Heart right ventricle (tissue), 16 donors: Measurements from ENCODE around the gene GRM3. TPM values are rescaled to one million over a fixed set of nuclear protein-coding genes. Genes with fewer than 3 reads are reported as not detected.
"Not testable (repeated sequence)": the region's sequence is repeated elsewhere in the genome, so short reads cannot be mapped to it uniquely, and the experiment has no call there.

Experiments
- ATAC-seq, 8 donors: fragments of 200-7000 bp; cut with Tn5 transposase; one replicate each; pipeline ENCODE4 v1.9.1; 2020; ENCODE audit warnings: mild to moderate bottlenecking in 8 of 8, moderate library complexity in 8 of 8, moderate number of reproducible peaks in 1 of 8
- DNase-seq, 2 donors: peaks; one replicate each; pipeline ENCODE4 v3.0.0-alpha.2; 2020
- H3K27ac ChIP-seq, 10 donors: fragments of 200-600 bp; sonication (generic) in 2 of 10; one replicate each; pipeline versions ENCODE4 v1.5.0 to v1.8.0; 2020 to 2022; ENCODE audit warnings: mild to moderate bottlenecking in 3 of 10
- H3K27me3 ChIP-seq, 7 donors: fragments of 200-600 bp; one replicate each; pipeline ENCODE4 v1.8.0; 2021 to 2022; ENCODE audit warnings: mild to moderate bottlenecking in 2 of 7
- H3K36me3 ChIP-seq, 9 donors: fragments of 200-600 bp; sonication (generic) in 1 of 9; one replicate each; pipeline versions ENCODE4 v1.5.0 to v1.8.0; 2020 to 2022; ENCODE audit warnings: mild to moderate bottlenecking in 2 of 9
- H3K4me1 ChIP-seq, 9 donors: fragments of 200-600 bp; sonication (generic) in 1 of 9; one replicate each; pipeline versions ENCODE4 v1.5.0 to v1.8.0; 2020 to 2022; ENCODE audit warnings: mild to moderate bottlenecking in 4 of 9
- H3K4me3 ChIP-seq, 10 donors: fragments of 200-600 bp; sonication (generic) in 2 of 10; one replicate each; pipeline versions ENCODE4 v1.5.0 to v1.8.0; 2020 to 2022; ENCODE audit warnings: mild to moderate bottlenecking in 7 of 10, moderate library complexity in 2 of 10
- H3K9me3 ChIP-seq, 11 donors: fragments of 200-600 bp in 10 of 11; sonication (generic) in 2 of 11; one replicate each; pipeline versions ENCODE4 v1.5.0 to v1.8.0; 2013 to 2022; ENCODE audit warnings: mild to moderate bottlenecking in 2 of 11, control low read depth in 1 of 11, moderate library complexity in 1 of 11
- WGBS, 2 donors: extraction: QIAGEN DNeasy Blood & Tissue Kit; methylation state at CpG; one replicate each; pipeline ENCODE4 v1.1.7; 2013; ENCODE audit warnings: inconsistent platforms in 1 of 2; 5-methylcytosine and 5-hydroxymethylcytosine counted together
- intact Hi-C, 10 donors: fragments of 100-400 bp; cut with DNase I; formaldehyde crosslinking; loops; one replicate each; pipeline versions ENCODE4 v1.11.1 to v1.14.2; 2022
- long read RNA-seq, 3 donors: library from polyadenylated mRNA; unstranded; transcript quantifications; one replicate each; pipeline ENCODE4 v2.0.0, GENCODE V29; 2020 to 2021
- polyA plus RNA-seq, 2 donors: library from polyadenylated mRNA; stranded (reverse); fragments of 200-250 nt; gene quantifications; one replicate each; pipeline ENCODE4 v1.2.3, GENCODE V29; 2013
- total RNA-seq, 10 donors: library from RNA; stranded (reverse); fragmentation: NEBNext Ultra II Directional in 3 of 10; extraction: Animal tissue kit (Norgen Biotek cat#: 25700) in 3 of 10; gene quantifications; one replicate each; pipeline versions ENCODE4 v1.2.1 to v1.2.4, GENCODE V29; 2021 to 2023
- TF ChIP-seq, protein P1 (sequence below), 9 donors: fragments of 200-600 bp; sonication (generic) in 2 of 9; IDR thresholded peaks; one replicate each; pipeline versions ENCODE4 v1.5.0 to v1.8.0; 2021 to 2022; ENCODE audit warnings: antibody characterized with exemption in 9 of 9, mild to moderate bottlenecking in 5 of 9, moderate library complexity in 1 of 9
- donor health status: Arrhythmogenic right ventricular cardiomyopathy.
- donor health status: ischemic (EF 13 %, LVEDD 7.1; RV severe dilation, severe dysfunction).
- donor health status: healthy with polysubstance abuse.
- donor health status: DM: no; HTN: yes; CAD: no.
- donor health status: DM: no; HTN: no; CAD: no.
- donor health status: ischemic (EF 25% LVEDD 6.9; RV normal size, moderate dysfunction).
- donor health status: ischemic (EF 25% LVEDD 5.7; RV mildly dilated, moderate dysfunction).
- donor health status: healthy.
- donor health status: DM: yes; HTN: yes; CAD: no.
- donor health status: Ischemic cardiomyopathy.
- donor health status: ischemic (EF 35%, LVEDD 5.7; RV mildly dilated, moderate dysfunction).
- donor health status: nonischemic (EF 11% LVEDD 7.7; RV severe dilation, severe dysfunction).
- donor health status: DM: yes; HTN: yes; CAD: no.
- donor health status: PGD.
- donor health status: ischemic (EF 29% LVEDD 5.4; RV normal size, mild dysfunction).
- donor health status: nonischemic (EF 23%, LVEDD 6.1; RV moderate dilation, normal function).

GRM3 gene
- total RNA-seq (under 1 TPM in 2 of 10 donors, not detected in 8; 0.15 to 0.24 TPM), polyA plus RNA-seq (under 1 TPM in 1 of 2 donors, not detected in 1; 0.01 TPM)
- long read RNA-seq, donor 1, result 0 reads
- long read RNA-seq, donor 2, result 0 reads
- long read RNA-seq, donor 3, result 0 reads

DNA sequence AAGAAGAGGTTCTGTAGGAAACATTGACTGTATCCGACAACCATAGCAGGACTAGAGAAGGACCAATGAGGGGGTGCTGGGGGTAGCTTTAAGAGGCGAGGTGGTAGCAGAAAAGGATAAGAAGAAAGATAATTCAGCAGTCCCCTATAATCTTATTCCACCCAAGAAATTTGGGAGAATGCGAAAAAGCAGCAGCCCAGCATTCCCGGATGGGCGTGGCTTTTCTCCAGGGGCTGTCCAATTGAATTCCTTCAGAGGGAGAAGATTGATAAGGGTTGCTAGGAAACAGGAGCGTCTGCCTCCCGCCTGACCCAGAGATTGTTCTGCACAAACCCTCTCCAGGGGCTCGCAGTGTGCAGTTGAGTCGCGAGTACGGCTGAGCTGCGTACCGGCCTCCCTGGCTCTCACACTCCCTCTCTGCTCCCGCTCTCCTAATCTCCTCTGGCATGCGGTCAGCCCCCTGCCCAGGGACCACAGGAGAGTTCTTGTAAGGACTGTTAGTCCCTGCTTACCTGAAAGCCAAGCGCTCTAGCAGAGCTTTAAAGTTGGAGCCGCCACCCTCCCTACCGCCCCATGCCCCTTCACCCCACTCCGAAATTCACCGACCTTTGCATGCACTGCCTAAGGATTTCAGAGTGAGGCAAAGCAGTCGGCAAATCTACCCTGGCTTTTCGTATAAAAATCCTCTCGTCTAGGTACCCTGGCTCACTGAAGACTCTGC, at the start of gene GRM3:
TSS of gene GRM3 (plus strand) at position 349 of the 721 bp plus-strand sequence. CDS start 121,237 bp downstream, outside the sequence.
- TF ChIP-seq, protein P1, sequence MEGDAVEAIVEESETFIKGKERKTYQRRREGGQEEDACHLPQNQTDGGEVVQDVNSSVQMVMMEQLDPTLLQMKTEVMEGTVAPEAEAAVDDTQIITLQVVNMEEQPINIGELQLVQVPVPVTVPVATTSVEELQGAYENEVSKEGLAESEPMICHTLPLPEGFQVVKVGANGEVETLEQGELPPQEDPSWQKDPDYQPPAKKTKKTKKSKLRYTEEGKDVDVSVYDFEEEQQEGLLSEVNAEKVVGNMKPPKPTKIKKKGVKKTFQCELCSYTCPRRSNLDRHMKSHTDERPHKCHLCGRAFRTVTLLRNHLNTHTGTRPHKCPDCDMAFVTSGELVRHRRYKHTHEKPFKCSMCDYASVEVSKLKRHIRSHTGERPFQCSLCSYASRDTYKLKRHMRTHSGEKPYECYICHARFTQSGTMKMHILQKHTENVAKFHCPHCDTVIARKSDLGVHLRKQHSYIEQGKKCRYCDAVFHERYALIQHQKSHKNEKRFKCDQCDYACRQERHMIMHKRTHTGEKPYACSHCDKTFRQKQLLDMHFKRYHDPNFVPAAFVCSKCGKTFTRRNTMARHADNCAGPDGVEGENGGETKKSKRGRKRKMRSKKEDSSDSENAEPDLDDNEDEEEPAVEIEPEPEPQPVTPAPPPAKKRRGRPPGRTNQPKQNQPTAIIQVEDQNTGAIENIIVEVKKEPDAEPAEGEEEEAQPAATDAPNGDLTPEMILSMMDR (IDR thresholded peaks at IDR 0.05), result no peak
- Histone ChIP-seq H3K36me3 (no peaks in the 10 kb centered on the region), H3K4me3 (peak within 1 kb of the TSS in 8 of 10 donors; percentile 16 to 42 (median 32)), H3K27me3 (peaks cover 0 to 78% (median 51%) of the 10 kb centered on the region in 7 donors), H3K27ac (no peak within 1 kb of the TSS), H3K4me1 (peaks cover 0 to 21% (median 13%) of the 10 kb centered on the region in 9 donors), H3K9me3 (no peaks in the 10 kb centered on the region)
- intact Hi-C loops, result no loop called here
- ATAC-seq (peak in 7 of 8 donors; percentile 40 to 77 (median 58)), DNase-seq (peak in 1 of 2 donors; percentile 18)
- WGBS, 2 donors, result 1% methylated on average over 23 of the region's 23 CpGs

DNA sequence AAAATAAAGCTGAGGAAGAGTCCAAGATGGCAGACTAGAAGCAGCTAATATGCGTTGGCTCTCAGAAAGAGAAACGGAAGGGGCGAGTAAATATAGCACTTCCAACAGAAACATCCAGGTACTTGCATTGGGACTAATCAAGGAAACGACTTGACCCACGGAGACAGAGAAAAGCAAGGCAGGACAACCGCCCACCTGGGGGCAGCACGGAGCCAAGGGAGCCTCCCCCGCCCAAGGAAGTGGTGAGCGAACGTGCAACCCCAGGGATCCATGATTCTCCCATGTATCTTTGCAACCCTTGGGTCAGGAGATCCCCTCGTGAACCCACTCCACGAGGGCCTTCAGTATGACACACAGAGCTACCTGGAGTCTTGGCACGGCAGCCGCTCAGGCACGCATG, 45.4 kb upstream of the GRM3 start:
- Histone ChIP-seq H3K27ac (no peak overlapping the region), H3K4me1 (no peaks in the 10 kb centered on the region), H3K4me3 (no peak overlapping the region), H3K36me3 (no peaks in the 10 kb centered on the region), H3K9me3 (peaks cover 0 to 10% (median 0%) of the 10 kb centered on the region in 11 donors), H3K27me3 (no peaks in the 10 kb centered on the region)
- 56 to 60% methylated on average over 15 of the region's 15 CpGs for WGBS, 2 donors
- intact Hi-C loops, result no loop called here
- ATAC-seq (no peak), DNase-seq (no peak)
- TF ChIP-seq, protein P1 (IDR thresholded peaks at IDR 0.05), result peak in 2 of 9 donors; percentile 12 to 16

DNA sequence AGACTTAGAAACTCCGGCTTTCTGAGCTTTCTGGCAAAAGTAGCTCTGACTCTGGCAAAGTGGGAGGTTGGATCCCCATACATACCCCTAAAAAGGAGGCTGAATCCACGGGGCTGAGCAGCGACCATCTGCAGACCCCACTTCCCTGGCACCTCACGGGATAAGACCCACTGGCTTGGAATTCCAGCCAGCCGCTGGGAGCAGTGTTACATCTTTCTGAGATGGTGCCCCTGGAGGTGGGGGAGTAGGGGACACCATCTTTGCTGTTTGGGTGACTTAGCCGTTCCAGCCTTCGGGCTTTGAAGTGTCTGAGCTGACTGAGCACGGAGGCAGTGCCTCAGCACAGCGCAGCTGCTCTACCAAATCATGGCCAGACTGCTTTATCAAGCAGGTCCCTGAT, 45.0 kb upstream of the GRM3 start:
- H3K9me3 ChIP-seq, result peaks cover 0 to 10% (median 0%) of the 10 kb centered on the region in 11 donors
- no peak for DNase-seq
- H3K27ac ChIP-seq, result no peak overlapping the region
- 88 to 90% methylated on average over 9 of the region's 9 CpGs for WGBS, 2 donors
- H3K27me3 ChIP-seq, result no peaks in the 10 kb centered on the region
- H3K36me3 ChIP-seq, result no peaks in the 10 kb centered on the region
- H3K4me1 ChIP-seq, result no peaks in the 10 kb centered on the region
- ATAC-seq, result no peak
- TF ChIP-seq, protein P1 (IDR thresholded peaks at IDR 0.05), result no peak
- intact Hi-C loops, result no loop called here
- no peak overlapping the region for H3K4me3 ChIP-seq

DNA sequence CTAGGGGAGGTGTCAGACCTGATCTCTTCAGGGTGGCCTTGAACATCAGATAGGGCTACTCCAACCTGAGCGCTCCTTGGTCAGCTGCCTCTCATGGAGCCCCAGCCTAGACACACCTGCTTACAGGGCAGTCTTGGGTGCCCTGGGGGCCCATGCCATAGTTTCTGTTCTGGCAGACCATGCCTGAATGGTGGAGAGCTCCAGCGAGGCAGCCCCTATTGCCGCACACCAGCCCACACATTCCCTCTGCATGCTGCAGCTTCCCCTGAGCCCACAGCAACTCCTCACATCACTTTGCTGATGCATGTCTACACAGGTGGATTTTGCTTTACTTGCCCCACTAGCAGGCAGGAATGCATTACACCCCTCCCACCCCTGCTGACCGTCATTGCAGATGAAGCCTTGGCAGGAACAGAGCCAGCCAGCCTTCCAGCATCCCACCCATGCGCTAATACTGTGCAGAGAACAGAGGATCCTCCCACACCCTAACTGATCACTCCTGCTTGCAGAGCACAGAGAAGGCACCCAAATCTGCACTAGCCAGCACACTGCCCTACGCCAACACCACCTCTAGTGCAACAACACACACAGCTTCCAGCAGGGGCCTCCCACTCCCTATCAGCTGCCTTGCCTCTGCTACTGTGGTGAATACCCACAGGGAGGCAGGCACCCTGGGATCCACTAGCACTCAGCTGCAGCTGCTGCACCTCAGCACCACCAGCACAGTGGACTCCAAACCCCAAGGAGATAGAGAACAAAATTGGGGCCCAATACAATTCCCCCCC, 43.0 kb upstream of the GRM3 start:
- no peak for DNase-seq
- Histone ChIP-seq H3K4me1 (no peaks in the 10 kb centered on the region), H3K27ac (no peak overlapping the region), H3K9me3 (peaks cover 0 to 10% (median 0%) of the 10 kb centered on the region in 11 donors), H3K36me3 (no peaks in the 10 kb centered on the region), H3K4me3 (no peak overlapping the region), H3K27me3 (no peaks in the 10 kb centered on the region)
- intact Hi-C loops, result loop anchor here in 1 of 10 donors (2.0 kb wide), 1 partner anchor 16 kb away; no protein-coding TSS in a partner anchor
- TF ChIP-seq, protein P1 (IDR thresholded peaks at IDR 0.05), result no peak
- WGBS, 2 donors, result 71% methylated on average over 6 of the region's 6 CpGs
- ATAC-seq, result no peak

DNA sequence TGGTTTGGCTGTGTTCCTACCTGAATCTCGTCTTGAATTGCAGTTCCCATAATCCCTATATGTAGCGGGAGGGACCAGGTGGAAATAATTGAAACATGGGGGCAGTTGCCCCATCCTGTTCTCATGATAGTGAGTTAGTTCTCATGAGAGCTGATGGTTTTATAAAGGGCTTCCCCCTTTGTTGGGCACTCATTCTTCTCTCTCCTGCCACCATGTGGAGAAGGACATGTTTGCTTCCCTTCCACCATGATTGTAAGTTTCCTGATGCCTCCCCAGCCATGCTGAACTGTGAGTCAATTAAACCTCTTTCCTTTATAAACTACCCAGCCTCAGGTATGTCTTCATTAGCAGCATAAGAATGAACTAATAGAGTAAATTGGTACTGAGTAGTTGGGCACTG, 28.0 kb upstream of the GRM3 start:
- not testable (repeated sequence) for H3K36me3 ChIP-seq, DNase-seq, H3K4me3 ChIP-seq, H3K27me3 ChIP-seq, ATAC-seq, H3K4me1 ChIP-seq, H3K27ac ChIP-seq
- H3K9me3 ChIP-seq, result peaks cover 0 to 12% (median 0%) of the 10 kb centered on the region in 11 donors
- WGBS, 2 donors, result 75 to 81% methylated on average over 2 of the region's 2 CpGs
- intact Hi-C loops, result loop anchor here in 1 of 10 donors (2.0 kb wide), 1 partner anchor 15 kb away; no protein-coding TSS in a partner anchor
